Suprapubic skin (tissue), 4 donors: ENCODE measurements around the gene KCNK5.

ENCODE experiments used
- CTCF ChIP-seq, 2 donors: fragments of 200-600 bp in 1 of 2; fragments of 450-650 bp in 1 of 2; sonication (generic) in 1 of 2; IDR thresholded peaks; one replicate each; pipeline ENCODE4 v1.5.1; 2016 to 2019; ENCODE audit warnings: antibody characterized with exemption in 2 of 2, mild to moderate bottlenecking in 1 of 2, moderate library complexity in 1 of 2
- POLR2A ChIP-seq, 2 donors: fragments of 450-650 bp; IDR thresholded peaks; one replicate each; pipeline ENCODE4 v1.6.1; 2017; ENCODE audit warnings: antibody characterized with exemption in 2 of 2, mild to moderate bottlenecking in 2 of 2, moderate library complexity in 2 of 2
- POLR2AphosphoS5 ChIP-seq, 3 donors: sonication (generic); formaldehyde crosslinking; IDR thresholded peaks; one replicate each; pipeline ENCODE4 v1.6.1; 2017; ENCODE audit warnings: antibody characterized with exemption in 3 of 3

GRCh38 chr6:39240155-39240757, 11.0 kb upstream of the KCNK5 start:
- TF ChIP-seq POLR2AphosphoS5 (IDR thresholded peaks at IDR 0.05) (no peak), POLR2A (IDR thresholded peaks at IDR 0.05) (no peak), CTCF (IDR thresholded peaks at IDR 0.05) (no peak)
